Cardiac muscle cell (in vitro differentiated cells and primary cell): ENCODE data around the gene ZAP70. TPM values are rescaled to one million over a fixed set of nuclear protein-coding genes. Genes with fewer than 3 reads are reported as not detected.
"Not testable (repeated sequence)": the region's sequence is repeated elsewhere in the genome, so short reads cannot be mapped to it uniquely, and the experiment has no call there.

Experiments used
- DNase-seq, 2 donors: peaks; one replicate each; pipeline versions ENCODE4 v3.0.0 to v3.0.0-alpha.2; 2010 to 2017; ENCODE audit warnings: low read depth in 1 of 2, low spot score in 1 of 2
- H3K27ac ChIP-seq: fragments of 200-600 bp; sonication (generic); 2 replicates; pipeline ENCODE4 v1.5.1; 2016
- H3K27me3 ChIP-seq: fragments of 200-600 bp; sonication (generic); 2 replicates; pipeline ENCODE4 v1.6.0; 2016; ENCODE audit warnings: control low read depth
- H3K36me3 ChIP-seq: fragments of 200-600 bp; sonication (generic); 2 replicates; pipeline ENCODE4 v1.5.1; 2016; ENCODE audit warnings: control low read depth
- H3K4me1 ChIP-seq: fragments of 200-600 bp; sonication (generic); 2 replicates; pipeline ENCODE4 v1.8.1; 2017; ENCODE audit warnings: low read depth, mild to moderate bottlenecking, mixed run types
- H3K4me3 ChIP-seq: fragments of 200-600 bp; sonication (generic); 2 replicates; pipeline ENCODE4 v1.5.1; 2016; ENCODE audit warnings: mild to moderate bottlenecking
- H3K9me3 ChIP-seq: fragments of 200-600 bp; sonication (generic); 2 replicates; pipeline ENCODE4 v1.5.1; 2017; ENCODE audit warnings: low read depth, mild to moderate bottlenecking, control low read depth
- polyA plus RNA-seq: library from polyadenylated mRNA; unstranded; fragments of >200 nt; fragmentation: Nextera tagmentation; extraction: Ambion mirVana; gene quantifications from 2 replicates; pipeline ENCODE4 v1.2.1, GENCODE V29; 2016
- total RNA-seq: library from RNA; depleted of rRNA; stranded (reverse); fragments of >200 nt; gene quantifications from 2 replicates; pipeline ENCODE4 v1.2.3, GENCODE V29; 2016
- TF ChIP-seq, protein P1 (sequence below): IDR thresholded peaks from 2 replicates; pipeline ENCODE4 v1.5.1; 2012; ENCODE audit warnings: low read depth, mild to moderate bottlenecking, low read length

ZAP70 gene
- total and polyA plus RNA-seq, 2 experiments from 2014 or later = 3.5 to 7.3 TPM

- H3K27me3 ChIP-seq = no peaks in the 10 kb centered on the region
- no peak for DNase-seq
- no peak overlapping the region for H3K27ac ChIP-seq
- H3K4me1 ChIP-seq = peaks cover 6% of the 10 kb centered on the region
- H3K4me3 ChIP-seq = no peak overlapping the region
- no peaks in the 10 kb centered on the region for H3K9me3 ChIP-seq
- TF ChIP-seq, protein P1, sequence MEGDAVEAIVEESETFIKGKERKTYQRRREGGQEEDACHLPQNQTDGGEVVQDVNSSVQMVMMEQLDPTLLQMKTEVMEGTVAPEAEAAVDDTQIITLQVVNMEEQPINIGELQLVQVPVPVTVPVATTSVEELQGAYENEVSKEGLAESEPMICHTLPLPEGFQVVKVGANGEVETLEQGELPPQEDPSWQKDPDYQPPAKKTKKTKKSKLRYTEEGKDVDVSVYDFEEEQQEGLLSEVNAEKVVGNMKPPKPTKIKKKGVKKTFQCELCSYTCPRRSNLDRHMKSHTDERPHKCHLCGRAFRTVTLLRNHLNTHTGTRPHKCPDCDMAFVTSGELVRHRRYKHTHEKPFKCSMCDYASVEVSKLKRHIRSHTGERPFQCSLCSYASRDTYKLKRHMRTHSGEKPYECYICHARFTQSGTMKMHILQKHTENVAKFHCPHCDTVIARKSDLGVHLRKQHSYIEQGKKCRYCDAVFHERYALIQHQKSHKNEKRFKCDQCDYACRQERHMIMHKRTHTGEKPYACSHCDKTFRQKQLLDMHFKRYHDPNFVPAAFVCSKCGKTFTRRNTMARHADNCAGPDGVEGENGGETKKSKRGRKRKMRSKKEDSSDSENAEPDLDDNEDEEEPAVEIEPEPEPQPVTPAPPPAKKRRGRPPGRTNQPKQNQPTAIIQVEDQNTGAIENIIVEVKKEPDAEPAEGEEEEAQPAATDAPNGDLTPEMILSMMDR = no peak
- H3K36me3 ChIP-seq = no peaks in the 10 kb centered on the region
These were observed 2.0 kb upstream of the ZAP70 start for GRCh38 chr2:97711394-97711711.

- not testable (repeated sequence) for H3K27me3 ChIP-seq, H3K9me3 ChIP-seq, H3K4me1 ChIP-seq, DNase-seq, H3K27ac ChIP-seq, H3K36me3 ChIP-seq, H3K4me3 ChIP-seq
These were observed 1.2 kb upstream of the ZAP70 start for GRCh38 chr2:97712175-97712574.

- no peaks in the 10 kb centered on the region for H3K27me3 ChIP-seq
- no peak overlapping the region for H3K27ac ChIP-seq
- TF ChIP-seq, protein P1 = no peak
- H3K4me3 ChIP-seq = no peak overlapping the region
- no peaks in the 10 kb centered on the region for H3K36me3 ChIP-seq
- peaks cover 6% of the 10 kb centered on the region for H3K4me1 ChIP-seq
- no peaks in the 10 kb centered on the region for H3K9me3 ChIP-seq
- DNase-seq = no peak
These were observed 582 bp upstream of the ZAP70 start for GRCh38 chr2:97712693-97713295.

- DNase-seq = no peak
- H3K27ac ChIP-seq = no peak overlapping the region
- peaks cover 6% of the 10 kb centered on the region for H3K4me1 ChIP-seq
- H3K27me3 ChIP-seq = no peaks in the 10 kb centered on the region
- H3K36me3 ChIP-seq = no peaks in the 10 kb centered on the region
- H3K9me3 ChIP-seq = no peaks in the 10 kb centered on the region
- TF ChIP-seq, protein P1 = no peak
- H3K4me3 ChIP-seq = no peak overlapping the region
These were observed 941 bp downstream of the ZAP70 start for GRCh38 chr2:97714084-97714949.

DNA sequence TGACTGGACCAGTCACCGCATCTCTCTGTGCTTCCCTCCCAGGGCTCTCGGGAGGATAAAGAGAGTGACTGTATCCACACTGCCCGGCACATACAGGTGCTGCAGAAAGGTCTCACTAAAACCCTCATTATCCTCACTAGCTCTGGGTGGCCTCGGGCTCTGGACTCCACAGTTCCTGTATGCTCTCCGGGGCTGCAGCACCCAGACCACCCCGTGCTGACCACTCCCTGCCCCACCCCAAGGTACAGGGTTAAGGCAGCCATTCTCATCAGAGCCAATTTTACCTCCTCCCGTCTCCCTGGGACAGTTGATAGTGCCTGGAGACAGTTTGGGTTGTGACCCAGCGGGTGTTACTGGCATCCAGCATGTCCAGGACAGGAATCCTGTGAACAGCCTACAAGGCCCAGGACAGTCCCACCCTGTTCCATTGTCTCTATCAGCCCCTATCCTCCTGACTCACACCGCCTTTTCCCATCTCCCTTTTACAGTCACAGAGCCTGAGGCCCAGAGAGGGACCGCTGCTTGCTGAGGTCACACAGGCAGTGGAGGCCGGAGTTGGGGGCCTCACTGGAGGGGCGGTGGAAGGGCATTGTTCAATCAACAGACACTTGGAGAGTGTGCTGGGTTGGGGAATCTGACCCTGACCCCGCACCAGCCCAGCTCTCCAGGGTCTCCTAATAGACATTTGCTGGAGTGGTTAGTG, 1.7 kb downstream of the ZAP70 start:
- Histone ChIP-seq H3K27ac (no peak overlapping the region), H3K36me3 (no peaks in the 10 kb centered on the region), H3K4me1 (peaks cover 6% of the 10 kb centered on the region), H3K27me3 (no peaks in the 10 kb centered on the region), H3K9me3 (no peaks in the 10 kb centered on the region), H3K4me3 (no peak overlapping the region)
- TF ChIP-seq, protein P1 = no peak
- no peak for DNase-seq
